GM23248 (cell line): ENCODE measurements around the gene NDUFAF7.

Experiments
- EZH2 ChIP-seq: fragments of 200-600 bp; sonication (generic); IDR thresholded peaks from 2 replicates; pipeline ENCODE4 v1.6.1; 2018; ENCODE audit warnings: antibody characterized with exemption, mild to moderate bottlenecking; ENCODE audit not compliant: insufficient read depth, poor library complexity, severe bottlenecking
- EZH2phosphoT487 ChIP-seq: fragments of 200-600 bp; sonication (generic); IDR thresholded peaks from 2 replicates; pipeline ENCODE4 v1.6.1; 2018; ENCODE audit warnings: antibody characterized with exemption, moderate library complexity, mild to moderate bottlenecking, low read depth; ENCODE audit not compliant: insufficient read depth

GRCh38 chr2:37196320-37197195 lies 34.9 kb upstream of the NDUFAF7 start, which contains the start of gene CEBPZOS:
- TF ChIP-seq EZH2 (no peak), EZH2phosphoT487 (no peak)
